Measurements from ENCODE around the gene TNNC1. TPM values are rescaled to one million over a fixed set of nuclear protein-coding genes. Genes with fewer than 3 reads are reported as not detected.

TNNC1 gene
- total RNA-seq, 1 donor: 1.4 TPM

- no peak for TF ChIP-seq CTCF (IDR thresholded peaks at IDR 0.05; ENCODE audit: insufficient read depth, low read length)
- no peak for DNase-seq (ENCODE audit: low read depth)
- H3K4me3 ChIP-seq (ENCODE audit: low read depth, low read length): no peak within 1 kb of the TSS
Observed at GRCh38 chr3:52494886-52495495, 41.1 kb upstream of the TNNC1 start, which contains the start of gene STAB1. Gene STAB1 (plus strand): TSS chr3:52495338. CDS start chr3:52495414, 76 bp downstream.

DNA sequence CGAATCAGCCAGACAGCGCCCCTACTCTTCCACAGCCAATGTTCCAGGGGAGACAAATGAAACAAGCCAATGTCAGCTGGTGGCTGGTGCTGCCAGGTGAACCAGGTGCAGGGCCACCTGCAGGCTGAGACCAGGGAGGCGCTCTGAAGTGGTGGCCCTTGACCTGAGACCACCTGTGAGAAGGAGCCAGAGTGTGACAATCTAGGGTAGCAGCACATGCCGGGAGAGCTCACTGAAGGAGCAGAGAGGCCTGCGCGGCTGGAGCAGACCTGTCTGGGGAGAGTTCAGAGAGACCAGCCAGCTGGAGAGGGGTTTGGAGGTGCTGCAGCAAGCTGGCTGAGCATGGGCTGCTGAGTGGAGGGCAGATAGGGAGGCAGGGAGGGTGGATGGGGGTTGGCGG, 40.6 kb upstream of the TNNC1 start:
- H3K4me3 ChIP-seq (ENCODE audit: low read depth, low read length): no peak overlapping the region
- no peak for TF ChIP-seq CTCF (IDR thresholded peaks at IDR 0.05; ENCODE audit: insufficient read depth, low read length)
- DNase-seq (ENCODE audit: low read depth): no peak

GRCh38 chr3:52493232-52494017, 39.6 kb upstream of the TNNC1 start:
- no peak for TF ChIP-seq CTCF (IDR thresholded peaks at IDR 0.05; ENCODE audit: insufficient read depth, low read length)
- DNase-seq (ENCODE audit: low read depth): no peak
- H3K4me3 ChIP-seq (ENCODE audit: low read depth, low read length): no peak overlapping the region

DNA sequence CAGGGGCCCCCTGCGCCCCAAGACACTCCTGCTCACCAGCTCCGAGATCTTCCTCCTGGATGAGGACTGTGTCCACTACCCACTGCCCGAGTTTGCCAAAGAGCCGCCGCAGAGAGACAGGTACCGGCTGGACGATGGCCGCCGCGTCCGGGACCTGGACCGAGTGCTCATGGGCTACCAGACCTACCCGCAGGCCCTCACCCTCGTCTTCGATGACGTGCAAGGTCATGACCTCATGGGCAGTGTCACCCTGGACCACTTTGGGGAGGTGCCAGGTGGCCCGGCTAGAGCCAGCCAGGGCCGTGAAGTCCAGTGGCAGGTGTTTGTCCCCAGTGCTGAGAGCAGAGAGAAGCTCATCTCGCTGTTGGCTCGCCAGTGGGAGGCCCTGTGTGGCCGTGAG, 38.2 kb upstream of the TNNC1 start:
- TF ChIP-seq CTCF (IDR thresholded peaks at IDR 0.05; ENCODE audit: insufficient read depth, low read length): no peak

GRCh38 chr3:52490939-52491526, 37.2 kb upstream of the TNNC1 start:
- no peak for DNase-seq (ENCODE audit: low read depth)
- no peak overlapping the region for H3K4me3 ChIP-seq (ENCODE audit: low read depth, low read length)
- TF ChIP-seq CTCF (IDR thresholded peaks at IDR 0.05; ENCODE audit: insufficient read depth, low read length): no peak

More for the DNA sequence above, 38.2 kb upstream of the TNNC1 start:
- DNase-seq (ENCODE audit: low read depth): no peak
- no peak overlapping the region for H3K4me3 ChIP-seq (ENCODE audit: low read depth, low read length)

- no peak for DNase-seq (ENCODE audit: low read depth)
- H3K4me3 ChIP-seq (ENCODE audit: low read depth, low read length): no peak overlapping the region
- no peak for TF ChIP-seq CTCF (IDR thresholded peaks at IDR 0.05; ENCODE audit: insufficient read depth, low read length)
Observed at GRCh38 chr3:52490035-52490938, 36.4 kb upstream of the TNNC1 start.

Data from fibroblast of the aortic adventitia (primary cell).